ENCODE results near the gene ESF1.

DNA sequence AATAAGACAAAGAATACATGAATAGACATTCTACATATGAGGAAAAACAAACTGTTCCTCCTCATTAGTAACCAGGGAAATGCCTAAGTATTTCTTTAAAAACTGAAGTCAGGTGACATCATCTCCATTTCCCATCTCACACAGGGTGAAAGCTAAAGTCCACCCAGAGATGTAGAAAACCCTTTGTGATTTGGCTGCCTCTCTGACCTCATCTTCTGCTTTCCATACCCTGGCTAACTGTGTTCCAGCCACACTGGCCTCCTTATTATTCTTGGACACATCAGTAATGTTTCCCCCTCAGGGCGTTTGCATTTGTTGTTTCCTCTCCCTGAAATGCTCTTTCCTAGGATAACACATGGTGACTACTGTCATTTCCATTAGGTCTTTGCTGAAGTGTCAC is 40.4 kb downstream of the ESF1 start:
- TF ChIP-seq RAD21 (conservative IDR thresholded peaks at IDR 0.05 in 1 of 2, IDR thresholded peaks at IDR 0.05 in 1 of 2) (no peak), CHD2 (IDR thresholded peaks at IDR 0.05; ENCODE audit: low read length, partially characterized antibody) (no peak), POLR2A (IDR thresholded peaks at IDR 0.05; ENCODE audit: low read length) (no peak)
- TF ChIP-seq, protein P1, sequence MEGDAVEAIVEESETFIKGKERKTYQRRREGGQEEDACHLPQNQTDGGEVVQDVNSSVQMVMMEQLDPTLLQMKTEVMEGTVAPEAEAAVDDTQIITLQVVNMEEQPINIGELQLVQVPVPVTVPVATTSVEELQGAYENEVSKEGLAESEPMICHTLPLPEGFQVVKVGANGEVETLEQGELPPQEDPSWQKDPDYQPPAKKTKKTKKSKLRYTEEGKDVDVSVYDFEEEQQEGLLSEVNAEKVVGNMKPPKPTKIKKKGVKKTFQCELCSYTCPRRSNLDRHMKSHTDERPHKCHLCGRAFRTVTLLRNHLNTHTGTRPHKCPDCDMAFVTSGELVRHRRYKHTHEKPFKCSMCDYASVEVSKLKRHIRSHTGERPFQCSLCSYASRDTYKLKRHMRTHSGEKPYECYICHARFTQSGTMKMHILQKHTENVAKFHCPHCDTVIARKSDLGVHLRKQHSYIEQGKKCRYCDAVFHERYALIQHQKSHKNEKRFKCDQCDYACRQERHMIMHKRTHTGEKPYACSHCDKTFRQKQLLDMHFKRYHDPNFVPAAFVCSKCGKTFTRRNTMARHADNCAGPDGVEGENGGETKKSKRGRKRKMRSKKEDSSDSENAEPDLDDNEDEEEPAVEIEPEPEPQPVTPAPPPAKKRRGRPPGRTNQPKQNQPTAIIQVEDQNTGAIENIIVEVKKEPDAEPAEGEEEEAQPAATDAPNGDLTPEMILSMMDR (IDR thresholded peaks at IDR 0.05): no peak

Measured in A549 (cell line).